ENCODE measurements around the gene MIER1. TPM values are rescaled to one million over a fixed set of nuclear protein-coding genes. Genes with fewer than 3 reads are reported as not detected.

The MIER1 gene
- total RNA-seq, 4 donors from 2014 or later = 17.6 to 34.0 (median 24.4) TPM

DNA sequence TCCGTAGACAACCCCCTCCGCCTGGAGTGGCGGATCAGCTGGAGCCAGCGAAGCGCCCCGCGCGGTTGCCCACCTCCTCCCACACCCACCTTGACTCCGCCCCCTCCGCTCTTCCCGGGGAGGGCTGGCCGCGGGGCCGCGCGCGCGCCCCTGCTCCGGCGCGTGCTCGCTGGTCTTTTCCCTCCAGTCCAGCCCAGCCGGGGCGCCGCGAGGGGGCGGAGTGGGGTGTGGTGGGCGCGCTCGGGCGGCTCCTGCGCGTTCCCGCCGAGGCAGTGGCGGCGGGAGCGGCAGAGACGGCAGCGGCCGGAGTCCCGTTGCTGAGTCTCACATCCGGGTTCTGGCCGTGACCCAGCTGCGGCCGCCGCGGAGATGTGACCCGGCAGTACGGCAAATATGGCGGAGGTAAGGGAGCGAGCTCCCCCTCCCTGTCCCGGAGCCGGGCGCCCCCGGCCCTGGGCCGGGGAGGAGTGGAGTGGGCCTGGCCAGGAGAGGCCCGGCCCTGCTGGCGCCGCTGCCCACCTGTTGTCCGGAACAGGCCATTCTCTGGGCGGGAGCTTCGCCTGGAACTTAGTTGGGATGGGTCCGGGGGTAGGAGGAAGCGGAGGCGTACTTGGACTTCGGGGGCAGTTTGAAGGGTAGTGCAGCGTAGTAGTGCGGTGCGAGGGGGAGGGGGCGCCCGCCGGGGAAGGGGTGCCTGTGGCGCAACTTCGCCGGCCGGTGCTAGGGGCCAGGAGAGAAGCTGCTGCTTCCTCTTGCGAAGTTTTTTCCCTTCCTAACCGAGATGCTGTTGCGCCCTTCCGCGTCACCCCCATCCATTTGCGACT lies 5.4 kb downstream of the MIER1 start:
- DNase-seq = peak; percentile 74
- 0 to 1% methylated on average over 6 to 19 of the region's 83 CpGs for WGBS, 2 donors
- Histone ChIP-seq H3K27ac (peak overlapping the region; percentile 97 to 99 (median 98)), H3K27me3 (no peaks in the 10 kb centered on the region), H3K4me3 (peak overlapping the region; percentile 81 to 97 (median 92)), H3K4me1 (peaks cover 13 to 80% (median 26%) of the 10 kb centered on the region in 3 donors), H3K9me3 (no peaks in the 10 kb centered on the region), H3K36me3 (no peaks in the 10 kb centered on the region)
- intact Hi-C loops (cut with DNase I) = no loop called here
- TF ChIP-seq, protein P1, sequence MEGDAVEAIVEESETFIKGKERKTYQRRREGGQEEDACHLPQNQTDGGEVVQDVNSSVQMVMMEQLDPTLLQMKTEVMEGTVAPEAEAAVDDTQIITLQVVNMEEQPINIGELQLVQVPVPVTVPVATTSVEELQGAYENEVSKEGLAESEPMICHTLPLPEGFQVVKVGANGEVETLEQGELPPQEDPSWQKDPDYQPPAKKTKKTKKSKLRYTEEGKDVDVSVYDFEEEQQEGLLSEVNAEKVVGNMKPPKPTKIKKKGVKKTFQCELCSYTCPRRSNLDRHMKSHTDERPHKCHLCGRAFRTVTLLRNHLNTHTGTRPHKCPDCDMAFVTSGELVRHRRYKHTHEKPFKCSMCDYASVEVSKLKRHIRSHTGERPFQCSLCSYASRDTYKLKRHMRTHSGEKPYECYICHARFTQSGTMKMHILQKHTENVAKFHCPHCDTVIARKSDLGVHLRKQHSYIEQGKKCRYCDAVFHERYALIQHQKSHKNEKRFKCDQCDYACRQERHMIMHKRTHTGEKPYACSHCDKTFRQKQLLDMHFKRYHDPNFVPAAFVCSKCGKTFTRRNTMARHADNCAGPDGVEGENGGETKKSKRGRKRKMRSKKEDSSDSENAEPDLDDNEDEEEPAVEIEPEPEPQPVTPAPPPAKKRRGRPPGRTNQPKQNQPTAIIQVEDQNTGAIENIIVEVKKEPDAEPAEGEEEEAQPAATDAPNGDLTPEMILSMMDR (IDR thresholded peaks at IDR 0.05) = peak; percentile 33 to 70 (median 49)
- peak in 3 of 4 donors; percentile 76 to 93 (median 84) for TF ChIP-seq POLR2A (IDR thresholded peaks at IDR 0.05)

DNA sequence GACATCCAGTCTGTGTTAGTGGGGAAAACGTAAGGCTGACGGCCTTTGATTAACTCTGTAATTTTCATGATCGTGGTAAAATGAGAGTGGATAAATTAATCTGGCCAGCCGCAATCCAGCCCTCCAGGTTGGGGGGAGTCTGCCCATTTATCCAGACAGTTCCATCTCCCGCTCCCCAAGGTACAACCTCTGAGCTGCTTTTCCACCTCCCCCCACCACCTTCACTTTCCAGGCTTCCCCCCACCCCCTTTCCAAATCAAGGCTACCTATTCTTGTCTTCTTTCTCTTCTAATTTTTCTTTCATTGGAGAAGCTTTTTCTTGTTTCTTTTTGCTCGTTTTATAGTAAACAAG lies 6.0 kb downstream of the MIER1 start:
- H3K4me1 ChIP-seq = peaks cover 9 to 81% (median 24%) of the 10 kb centered on the region in 3 donors
- no peak for TF ChIP-seq POLR2A (IDR thresholded peaks at IDR 0.05)
- TF ChIP-seq, protein P1 (IDR thresholded peaks at IDR 0.05) = no peak
- H3K36me3 ChIP-seq = no peaks in the 10 kb centered on the region
- peak overlapping the region; percentile 97 to 99 (median 98) for H3K27ac ChIP-seq
- no peak for DNase-seq
- no peaks in the 10 kb centered on the region for H3K9me3 ChIP-seq
- H3K4me3 ChIP-seq = peak overlapping the region; percentile 81 to 97 (median 92)
- H3K27me3 ChIP-seq = no peaks in the 10 kb centered on the region
- 0% methylated on average over 6 of the region's 6 CpGs for whole genome bisulfite sequencing, 2 donors
- intact Hi-C loops (cut with DNase I) = no loop called here

DNA sequence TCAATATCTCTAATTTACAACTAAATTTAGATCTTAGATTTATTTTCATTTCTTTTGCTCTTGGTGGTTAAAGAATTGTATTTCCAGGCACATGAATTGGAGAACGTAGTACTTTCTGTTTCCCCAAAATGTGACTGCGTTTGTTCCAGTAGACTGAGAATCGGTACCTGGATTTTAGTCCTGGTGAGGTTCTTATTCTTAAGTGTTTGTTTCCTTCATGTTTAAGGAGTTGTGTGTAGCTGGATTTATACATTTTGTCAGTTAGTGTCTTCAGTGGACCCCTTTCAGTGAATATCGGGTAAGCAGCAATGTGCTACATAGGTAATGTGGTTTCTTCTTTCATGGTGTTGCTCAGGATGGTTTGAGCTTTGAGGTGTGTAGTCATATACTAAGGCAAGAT lies 6.8 kb downstream of the MIER1 start:
- Histone ChIP-seq H3K36me3 (no peaks in the 10 kb centered on the region), H3K4me3 (peak overlapping the region; percentile 81 to 97 (median 92)), H3K4me1 (peaks cover 3 to 73% (median 16%) of the 10 kb centered on the region in 3 donors), H3K9me3 (no peaks in the 10 kb centered on the region), H3K27me3 (no peaks in the 10 kb centered on the region), H3K27ac (peak overlapping the region; percentile 37 to 99 (median 98))
- intact Hi-C loops (cut with DNase I) = no loop called here
- no peak for TF ChIP-seq POLR2A (IDR thresholded peaks at IDR 0.05)
- TF ChIP-seq, protein P1 (IDR thresholded peaks at IDR 0.05) = no peak
- no peak for DNase-seq
- 15 to 19% methylated on average over 4 of the region's 4 CpGs for WGBS, 2 donors

DNA sequence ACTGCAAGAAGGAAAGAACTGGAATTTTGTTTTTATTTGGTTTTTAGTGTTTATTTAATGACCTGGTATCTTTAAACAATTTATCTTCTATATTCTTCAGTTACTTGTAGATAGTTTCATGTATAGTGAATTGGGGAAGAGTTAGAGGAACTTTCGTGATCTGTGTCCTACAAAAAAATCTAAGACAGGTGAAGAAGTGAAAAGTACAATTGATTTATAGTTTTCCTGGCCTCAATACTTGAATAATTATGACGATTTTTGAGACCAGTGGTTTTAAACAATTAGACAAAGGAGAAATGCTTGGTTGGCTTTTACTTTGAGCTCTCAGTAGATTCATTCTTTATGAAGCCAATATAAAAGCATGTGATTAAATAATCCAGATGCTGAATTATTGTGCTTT lies 7.5 kb downstream of the MIER1 start:
- peak overlapping the region in 2 of 4 donors; percentile 56 to 99 for H3K27ac ChIP-seq

More for the DNA sequence above, 7.5 kb downstream of the MIER1 start:
- DNase-seq = no peak
- Histone ChIP-seq H3K36me3 (no peaks in the 10 kb centered on the region), H3K4me3 (peak overlapping the region in 2 of 4 donors; percentile 81 to 90), H3K9me3 (no peaks in the 10 kb centered on the region), H3K4me1 (peaks cover 0 to 70% (median 16%) of the 10 kb centered on the region in 3 donors), H3K27me3 (no peaks in the 10 kb centered on the region)
- intact Hi-C loops (cut with DNase I) = no loop called here
- 21 to 27% methylated on average over 2 of the region's 2 CpGs for WGBS, 2 donors
- TF ChIP-seq POLR2A (IDR thresholded peaks at IDR 0.05) = no peak
- TF ChIP-seq, protein P1 (IDR thresholded peaks at IDR 0.05) = no peak

Data from esophagus squamous epithelium (tissue), 5 donors.